ENCODE results near the gene USP36.

GRCh38 chr17:78875363-78876093 lies 34.9 kb upstream of the USP36 start:
- no peak for TF ChIP-seq EZH2 (optimal IDR thresholded peaks at IDR 0.05; ENCODE audit: low read depth, low read length)
- TF ChIP-seq CTCF (IDR thresholded peaks at IDR 0.05; ENCODE audit: low read length), result no peak
- TF ChIP-seq EZH2phosphoT487 (IDR thresholded peaks at IDR 0.05; ENCODE audit: low read length), result no peak
